GM23338 (cell line): Measurements from ENCODE around the gene C14orf93.
"Not testable (repeated sequence)": the region's sequence is repeated elsewhere in the genome, so short reads cannot be mapped to it uniquely, and the experiment has no call there.

Experiments used
- CREB1 ChIP-seq: fragments of 250-450 bp; sonication (Bioruptor Pico); IDR thresholded peaks from 2 replicates; pipeline ENCODE4 v1.5.0; 2020; ENCODE audit warnings: low read depth, mild to moderate bottlenecking, moderate library complexity
- CTCF ChIP-seq, 2 experiments: fragments of 200-600 bp in 1 of 2; sonication (generic) in 1 of 2; conservative IDR thresholded peaks; 2 replicates each; pipeline versions ENCODE4 v1.5.1 to v1.6.1; 2016 to 2017; ENCODE audit warnings: antibody characterized with exemption in 2 of 2, low read depth in 2 of 2, mild to moderate bottlenecking in 2 of 2, moderate library complexity in 1 of 2
- ETS1 ChIP-seq: IDR thresholded peaks from 2 replicates; pipeline ENCODE4 v1.6.1; 2016; ENCODE audit warnings: antibody characterized with exemption
- EZH2 ChIP-seq: fragments of 200-600 bp; sonication (generic); IDR thresholded peaks from one replicate; pipeline ENCODE4 v1.8.0; 2017; ENCODE audit warnings: antibody characterized with exemption, mild to moderate bottlenecking, low read depth; ENCODE audit not compliant: unreplicated experiment
- EZH2phosphoT487 ChIP-seq: fragments of 200-600 bp; sonication (generic); IDR thresholded peaks from one replicate; pipeline ENCODE4 v1.8.1; 2018; ENCODE audit warnings: antibody characterized with exemption; ENCODE audit not compliant: unreplicated experiment
- JUNB ChIP-seq: IDR thresholded peaks from one replicate; pipeline ENCODE4 v1.6.1; 2016; ENCODE audit warnings: antibody characterized with exemption; ENCODE audit not compliant: unreplicated experiment
- NANOG ChIP-seq: IDR thresholded peaks from 2 replicates; pipeline ENCODE4 v1.6.1; 2016; ENCODE audit warnings: antibody characterized with exemption, borderline replicate concordance
- POLR2AphosphoS5 ChIP-seq: IDR thresholded peaks from 2 replicates; pipeline ENCODE4 v1.6.1; 2016; ENCODE audit warnings: antibody characterized with exemption, low read depth
- REST ChIP-seq: IDR thresholded peaks from one replicate; pipeline ENCODE4 v1.6.1; 2018; ENCODE audit warnings: antibody characterized with exemption; ENCODE audit not compliant: unreplicated experiment
- ZNF114 ChIP-seq: fragments of 250-450 bp; sonication (Bioruptor Pico); IDR thresholded peaks from 2 replicates; pipeline ENCODE4 v1.5.0; 2020; ENCODE audit warnings: mild to moderate bottlenecking, moderate library complexity

- not testable (repeated sequence) for TF ChIP-seq CTCF (conservative IDR thresholded peaks at IDR 0.05; ENCODE audit: low read depth in 2 of 2); POLR2AphosphoS5; REST; JUNB; EZH2; EZH2phosphoT487; CREB1 (CRISPR knock-in tag); ETS1; ZNF114; NANOG
These were observed 5.7 kb downstream of the C14orf93 start for GRCh38 chr14:23004274-23004673.
